ENCODE results near the gene CYP27A1.

DNA sequence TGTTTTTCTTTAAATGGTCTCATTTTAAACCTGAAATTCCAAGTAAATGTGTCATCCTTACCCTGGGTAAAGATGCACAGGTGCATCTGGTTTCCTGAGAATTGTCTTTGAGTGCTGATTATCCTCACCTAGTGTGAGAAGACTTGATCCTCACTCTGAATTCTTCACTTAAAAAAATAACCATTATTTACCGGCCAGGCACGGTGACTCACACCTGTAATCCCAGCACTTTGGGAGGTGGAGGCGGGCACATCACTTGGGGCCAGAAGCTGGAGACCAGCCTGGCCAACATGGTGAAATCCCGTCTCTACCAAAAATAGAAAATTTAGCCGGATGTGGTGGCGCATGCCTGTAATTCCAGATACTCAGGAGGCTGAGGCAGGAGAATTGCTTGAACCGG, 67.8 kb downstream of the CYP27A1 start:
- TF ChIP-seq, protein P1, sequence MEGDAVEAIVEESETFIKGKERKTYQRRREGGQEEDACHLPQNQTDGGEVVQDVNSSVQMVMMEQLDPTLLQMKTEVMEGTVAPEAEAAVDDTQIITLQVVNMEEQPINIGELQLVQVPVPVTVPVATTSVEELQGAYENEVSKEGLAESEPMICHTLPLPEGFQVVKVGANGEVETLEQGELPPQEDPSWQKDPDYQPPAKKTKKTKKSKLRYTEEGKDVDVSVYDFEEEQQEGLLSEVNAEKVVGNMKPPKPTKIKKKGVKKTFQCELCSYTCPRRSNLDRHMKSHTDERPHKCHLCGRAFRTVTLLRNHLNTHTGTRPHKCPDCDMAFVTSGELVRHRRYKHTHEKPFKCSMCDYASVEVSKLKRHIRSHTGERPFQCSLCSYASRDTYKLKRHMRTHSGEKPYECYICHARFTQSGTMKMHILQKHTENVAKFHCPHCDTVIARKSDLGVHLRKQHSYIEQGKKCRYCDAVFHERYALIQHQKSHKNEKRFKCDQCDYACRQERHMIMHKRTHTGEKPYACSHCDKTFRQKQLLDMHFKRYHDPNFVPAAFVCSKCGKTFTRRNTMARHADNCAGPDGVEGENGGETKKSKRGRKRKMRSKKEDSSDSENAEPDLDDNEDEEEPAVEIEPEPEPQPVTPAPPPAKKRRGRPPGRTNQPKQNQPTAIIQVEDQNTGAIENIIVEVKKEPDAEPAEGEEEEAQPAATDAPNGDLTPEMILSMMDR (IDR thresholded peaks at IDR 0.05), result no peak
- TF ChIP-seq POLR2A (IDR thresholded peaks at IDR 0.05), result no peak
